Measurements from ENCODE around the gene FAM117A. TPM values are rescaled to one million over a fixed set of nuclear protein-coding genes. Genes with fewer than 3 reads are reported as not detected.

FAM117A gene
- polyA plus RNA-seq, 1 of the 3 experiments (the other 2 are of a cell fraction), result 7.8 TPM

- Histone ChIP-seq H3K4me2 (no peak overlapping the region), H3F3A (replicated peaks; ENCODE audit: insufficient read depth) (no peaks in the 10 kb centered on the region), H3K27ac (ENCODE audit: low read depth in 2 of 2, low read length in 1 of 2) (no peak overlapping the region), H4K20me1 (ENCODE audit: insufficient read depth) (no peaks in the 10 kb centered on the region), H3K4me1 (ENCODE audit: control insufficient read depth in 1 of 2, insufficient read depth in 2 of 2, low read depth in 1 of 2, low read length in 1 of 2) (no peaks in the 10 kb centered on the region), H3K27me3 (ENCODE audit: insufficient read depth) (no peaks in the 10 kb centered on the region), H3K9ac (no peak overlapping the region), H2AFZ (ENCODE audit: low read depth) (no peak overlapping the region), H3K79me2 (ENCODE audit: insufficient read depth) (no peaks in the 10 kb centered on the region), H3K9me3 (no peaks in the 10 kb centered on the region), H3K4me3 (ENCODE audit: low read depth in 2 of 2, low read length in 1 of 2) (no peak overlapping the region), H3K36me3 (replicated peaks in 1 of 2; ENCODE audit: control insufficient read depth in 1 of 2, insufficient read depth in 2 of 2, low read length in 1 of 2) (no peaks in the 10 kb centered on the region), H3K9me2 (no peaks in the 10 kb centered on the region)
- POLR2A ChIA-PET, result no interaction called here
- CTCF ChIA-PET, result interaction anchor here (0.6 to 2.2 kb wide), 5 partner anchors 15 to 251 kb away, joined by 3 to 10 read pairs (median 5); partner anchors contain the start of gene SLC35B1
- TF ChIP-seq IRF3 (IDR thresholded peaks at IDR 0.05; ENCODE audit: low read depth, low read length) (no peak), MXI1 (IDR thresholded peaks at IDR 0.05; ENCODE audit: low read depth, low read length) (no peak), MAX (IDR thresholded peaks at IDR 0.05; ENCODE audit: low read depth) (no peak), ELF1 (IDR thresholded peaks at IDR 0.05) (no peak)
- no peak for DNase-seq
- WGBS (ENCODE audit: low lambda C conversion rate), result 53% methylated on average over 1 of the region's 1 CpG
These were observed 16.3 kb downstream of the FAM117A start for GRCh38 chr17:49747632-49748031.

GRCh38 chr17:49746791-49747490, 17.0 kb downstream of the FAM117A start:
- ChIA-PET POLR2A (no interaction called here), CTCF (interaction anchor here (0.7 to 2.2 kb wide), 7 partner anchors 15 to 251 kb away, joined by 3 to 10 read pairs (median 5); partner anchors contain the start of gene SLC35B1)
- Histone ChIP-seq H4K20me1 (ENCODE audit: insufficient read depth) (no peaks in the 10 kb centered on the region), H2AFZ (ENCODE audit: low read depth) (no peak overlapping the region), H3K9me3 (no peaks in the 10 kb centered on the region), H3F3A (replicated peaks; ENCODE audit: insufficient read depth) (no peaks in the 10 kb centered on the region), H3K79me2 (ENCODE audit: insufficient read depth) (no peaks in the 10 kb centered on the region), H3K9ac (no peak overlapping the region), H3K36me3 (replicated peaks in 1 of 2; ENCODE audit: control insufficient read depth in 1 of 2, insufficient read depth in 2 of 2, low read length in 1 of 2) (no peaks in the 10 kb centered on the region), H3K9me2 (no peaks in the 10 kb centered on the region), H3K4me1 (ENCODE audit: control insufficient read depth in 1 of 2, insufficient read depth in 2 of 2, low read depth in 1 of 2, low read length in 1 of 2) (peaks cover 0 to 4% of the 10 kb centered on the region in 2 experiments; a peak in 1 of 4 replicates), H3K27ac (ENCODE audit: low read depth in 2 of 2, low read length in 1 of 2) (no peak overlapping the region), H3K4me2 (no peak overlapping the region), H3K4me3 (ENCODE audit: low read depth in 2 of 2, low read length in 1 of 2) (no peak overlapping the region), H3K27me3 (ENCODE audit: insufficient read depth) (no peaks in the 10 kb centered on the region)
- no peak for DNase-seq
- WGBS (ENCODE audit: low lambda C conversion rate), result 89% methylated on average over 5 of the region's 5 CpGs
- TF ChIP-seq EZH2phosphoT487 (IDR thresholded peaks at IDR 0.05; ENCODE audit: borderline replicate concordance, low read depth) (no peak), REST (IDR thresholded peaks at IDR 0.05; ENCODE audit: low read depth, low read length) (no peak), GABPA (IDR thresholded peaks at IDR 0.05; ENCODE audit: low read depth) (no peak), ELF1 (IDR thresholded peaks at IDR 0.05) (no peak), NRF1 (IDR thresholded peaks at IDR 0.05; ENCODE audit: low read depth, low read length) (no peak), YY1 (IDR thresholded peaks at IDR 0.05; ENCODE audit: low read depth) (no peak), SIN3A (IDR thresholded peaks at IDR 0.05; ENCODE audit: borderline replicate concordance, low read depth, low read length) (no peak), ZBTB33 (IDR thresholded peaks at IDR 0.05; ENCODE audit: borderline replicate concordance, low read depth) (no peak), CHD2 (IDR thresholded peaks at IDR 0.05; ENCODE audit: low read length, partially characterized antibody) (no peak), MAX (IDR thresholded peaks at IDR 0.05; ENCODE audit: low read depth) (no peak), EP300 (IDR thresholded peaks at IDR 0.05; ENCODE audit: borderline replicate concordance in 1 of 2, low read depth in 1 of 2, low read length in 1 of 2) (no peak), MEF2A (IDR thresholded peaks at IDR 0.05; ENCODE audit: borderline replicate concordance, low read depth) (no peak)
